ENCODE measurements around the gene TMEM135.
"Not testable (repeated sequence)": the region's sequence is repeated elsewhere in the genome, so short reads cannot be mapped to it uniquely, and the experiment has no call there.

Gene TMEM135

GRCh38 chr11:87256694-87257340 lies 219.1 kb downstream of the TMEM135 start:
- no peak for FAIRE-seq
- no peak for DNase-seq (ENCODE audit: low spot score)

DNA sequence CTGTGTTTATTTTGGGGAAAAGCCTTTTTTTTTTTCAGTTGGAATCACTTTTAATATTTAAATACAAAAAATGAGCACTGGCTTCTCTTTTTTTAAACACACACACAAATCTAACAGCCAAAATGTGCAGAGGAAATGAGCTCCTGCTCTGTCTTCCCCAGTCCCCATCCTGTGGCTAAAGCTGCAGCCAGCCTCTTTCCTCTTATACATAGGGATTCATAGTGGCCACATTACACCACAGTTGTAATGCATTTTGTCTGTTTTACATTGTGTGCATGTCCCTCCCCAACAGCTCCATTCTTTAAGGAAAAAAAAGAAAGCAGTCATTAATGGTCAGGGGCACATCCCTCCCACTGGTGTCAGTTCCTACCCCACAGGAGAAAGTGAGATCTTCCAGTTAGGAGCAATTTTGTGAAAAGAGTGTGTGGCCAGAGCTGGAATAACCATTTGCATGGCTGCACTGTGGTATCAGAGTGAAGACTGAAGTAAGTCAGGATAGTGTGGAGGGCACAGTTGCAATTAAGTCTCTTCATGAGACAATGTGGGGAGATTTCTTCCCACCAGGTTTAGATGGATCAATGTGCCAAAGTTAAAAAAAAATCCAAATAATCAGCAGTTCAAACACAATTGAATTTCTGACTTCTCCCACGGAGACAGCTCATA lies 220.6 kb downstream of the TMEM135 start:
- DNase-seq (ENCODE audit: low spot score) (no peak), FAIRE-seq (no peak)

GRCh38 chr11:87259736-87260135 lies 222.0 kb downstream of the TMEM135 start:
- FAIRE-seq, result no peak
- DNase-seq (ENCODE audit: low spot score), result no peak

- no peak for DNase-seq (ENCODE audit: low spot score)
- no peak for FAIRE-seq
Measured at GRCh38 chr11:87260811-87261210, 223.1 kb downstream of the TMEM135 start.

GRCh38 chr11:87263264-87263838 lies 225.6 kb downstream of the TMEM135 start:
- no peak for DNase-seq (ENCODE audit: low spot score)
- no peak for FAIRE-seq

DNA sequence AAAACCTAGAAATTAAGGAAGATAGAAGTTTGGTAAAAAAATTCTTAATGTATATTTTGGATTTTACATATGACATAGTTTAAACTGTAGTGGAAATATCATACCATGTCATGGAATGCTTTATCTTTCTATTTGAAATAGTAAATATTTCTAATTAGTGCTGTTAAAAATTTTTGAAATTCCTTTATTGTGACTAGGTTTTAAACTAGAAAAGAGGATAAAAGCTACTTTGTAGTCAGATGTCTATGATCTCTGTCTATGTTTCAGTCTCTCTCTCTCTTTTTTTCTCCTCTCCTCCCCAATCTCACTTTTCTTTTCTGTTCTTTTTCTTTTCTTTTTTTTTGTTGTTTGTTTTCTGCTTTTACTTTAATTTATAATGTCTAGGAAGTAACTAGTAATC lies 226.2 kb downstream of the TMEM135 start:
- no peak for FAIRE-seq
- DNase-seq (ENCODE audit: low spot score), result no peak

DNA sequence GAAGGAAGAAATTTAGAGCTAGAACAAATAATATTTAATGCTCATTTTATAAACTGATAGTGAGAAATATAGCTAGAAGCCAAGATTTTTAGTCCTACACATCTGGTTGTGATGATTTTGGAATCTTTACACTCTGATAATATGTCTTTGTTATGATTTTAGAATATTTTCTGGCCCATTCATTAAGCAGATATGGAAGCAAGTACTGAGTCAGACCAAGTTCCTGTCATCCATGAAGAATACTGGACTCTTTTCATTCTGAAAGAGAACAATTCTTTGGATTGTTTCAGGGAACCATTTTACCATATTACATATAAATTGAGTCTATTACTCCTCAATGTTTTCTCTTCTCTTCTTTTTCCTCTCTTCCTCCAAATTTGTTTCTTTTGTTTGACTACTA lies 227.4 kb downstream of the TMEM135 start:
- no peak for FAIRE-seq
- DNase-seq (ENCODE audit: low spot score), result no peak

DNA sequence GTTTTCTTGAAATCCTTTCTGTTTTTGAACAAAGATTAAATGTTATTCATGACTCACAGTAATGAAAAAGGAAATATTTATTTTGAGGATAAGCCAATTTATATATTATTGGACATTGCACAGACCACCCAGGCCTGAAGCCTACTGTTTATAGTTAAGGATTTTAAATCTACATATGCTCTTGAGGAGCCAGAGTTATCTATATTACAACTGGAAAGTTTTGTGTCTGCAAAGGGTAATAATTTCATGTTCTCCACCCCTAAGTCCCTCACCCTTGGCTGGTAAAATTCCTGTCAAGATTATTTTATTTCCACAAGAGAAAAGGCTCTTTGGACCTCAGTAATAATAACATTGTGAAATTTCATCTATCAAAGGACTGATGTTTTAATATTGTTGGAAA lies 228.2 kb downstream of the TMEM135 start:
- FAIRE-seq (no peak), DNase-seq (ENCODE audit: low spot score) (no peak)

DNA sequence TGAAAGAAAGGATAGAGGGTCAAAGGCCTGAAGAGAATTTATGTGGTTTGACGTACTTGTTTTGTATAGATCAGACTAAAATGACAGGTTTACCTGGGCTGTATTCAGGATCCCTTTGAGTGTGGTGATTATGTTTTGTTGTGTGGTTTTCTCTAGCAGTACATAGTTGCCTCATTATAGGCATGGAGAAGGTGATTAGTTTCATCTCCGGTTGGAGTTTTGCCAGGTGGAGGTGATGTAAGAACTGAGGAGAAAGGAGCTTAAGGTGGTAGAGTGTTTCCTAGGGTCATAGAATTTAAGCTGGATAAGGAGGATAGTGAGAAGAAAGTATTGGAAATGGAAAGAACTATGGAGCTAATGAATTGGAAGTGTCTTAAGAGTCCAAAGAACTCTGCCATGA lies 229.0 kb downstream of the TMEM135 start:
- DNase-seq (ENCODE audit: low spot score), result no peak
- FAIRE-seq, result no peak

DNA sequence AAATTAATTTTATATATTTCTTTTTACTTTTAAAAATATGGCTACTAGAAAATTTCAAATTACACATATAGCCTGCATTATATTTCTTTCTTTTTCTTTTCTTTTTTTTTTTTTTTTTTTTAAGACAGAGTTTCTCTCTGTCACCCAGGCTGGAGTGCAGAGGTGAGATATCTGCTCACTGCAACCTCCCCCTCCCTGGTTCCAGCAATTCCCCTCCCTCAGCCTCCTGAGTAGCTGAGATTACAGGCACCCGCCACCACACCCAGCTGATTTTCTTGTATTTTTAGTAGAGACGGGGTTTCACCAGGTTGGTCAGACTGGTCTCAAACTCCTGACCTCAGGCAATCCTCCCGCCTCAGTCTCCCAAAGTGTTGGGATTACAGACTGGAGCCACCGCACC lies 234.2 kb downstream of the TMEM135 start:
- not testable (repeated sequence) for DNase-seq (ENCODE audit: low spot score); FAIRE-seq

GRCh38 chr11:87275176-87275575 lies 237.4 kb downstream of the TMEM135 start:
- DNase-seq (ENCODE audit: low spot score) (no peak), FAIRE-seq (no peak)

DNA sequence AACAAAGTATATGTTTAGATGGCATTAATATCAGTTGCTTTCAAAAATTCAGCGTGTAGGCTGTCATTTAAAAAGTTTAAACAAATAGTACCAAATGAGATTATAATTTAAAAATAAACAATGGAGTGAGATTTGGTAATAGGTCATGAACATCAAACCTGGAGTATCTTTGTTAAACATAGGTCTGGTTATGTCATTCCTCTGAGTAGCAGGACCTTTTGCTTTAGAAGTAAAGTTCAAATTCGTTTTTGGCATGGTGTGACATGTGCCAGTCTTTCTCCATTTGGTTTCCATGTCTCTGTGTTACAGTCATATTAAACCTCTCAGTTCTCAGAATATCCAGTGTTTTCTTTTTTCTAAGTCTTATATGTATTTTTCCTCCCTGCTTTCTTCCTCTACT lies 242.4 kb downstream of the TMEM135 start:
- FAIRE-seq (no peak), DNase-seq (ENCODE audit: low spot score) (no peak)

DNA sequence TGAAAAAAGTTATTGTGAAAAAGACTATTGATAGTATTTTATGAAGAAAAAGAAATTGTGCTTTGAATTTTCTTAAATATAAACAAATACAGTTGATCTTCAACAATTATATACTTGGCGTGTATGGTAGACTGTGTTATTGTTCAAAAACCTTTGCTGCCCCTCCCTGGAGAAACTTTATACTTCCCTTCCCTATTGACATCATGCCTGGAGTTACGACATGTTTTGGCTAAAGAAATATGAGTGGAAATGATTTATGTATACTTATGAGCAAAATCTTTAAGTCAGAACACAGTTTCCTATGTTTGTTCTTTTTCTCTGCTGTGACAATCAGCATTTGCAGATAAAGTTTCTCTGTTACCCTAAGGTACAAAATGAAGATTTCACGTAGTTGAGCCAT lies 243.8 kb downstream of the TMEM135 start:
- DNase-seq (ENCODE audit: low spot score) (no peak), FAIRE-seq (no peak)

GRCh38 chr11:87284306-87284705 lies 246.6 kb downstream of the TMEM135 start:
- no peak for DNase-seq (ENCODE audit: low spot score)
- no peak for FAIRE-seq

GRCh38 chr11:87285674-87286073 lies 247.9 kb downstream of the TMEM135 start:
- not testable (repeated sequence) for FAIRE-seq; DNase-seq (ENCODE audit: low spot score)

- FAIRE-seq, result no peak
- DNase-seq (ENCODE audit: low spot score), result no peak
Measured at GRCh38 chr11:87286338-87286737, 248.6 kb downstream of the TMEM135 start.

- DNase-seq (ENCODE audit: low spot score) (peak; percentile 30), FAIRE-seq (peak; percentile 76)
Measured at GRCh38 chr11:87290304-87290922, 252.7 kb downstream of the TMEM135 start.

GRCh38 chr11:87292598-87292997 lies 254.9 kb downstream of the TMEM135 start:
- no peak for FAIRE-seq
- DNase-seq (ENCODE audit: low spot score), result no peak

- DNase-seq (ENCODE audit: low spot score) (no peak), FAIRE-seq (no peak)
Measured at GRCh38 chr11:87295237-87295636, 257.5 kb downstream of the TMEM135 start.

- DNase-seq (ENCODE audit: low spot score), result no peak
- FAIRE-seq, result no peak
Measured at GRCh38 chr11:87296627-87297026, 258.9 kb downstream of the TMEM135 start.

GRCh38 chr11:87298155-87298554 lies 260.4 kb downstream of the TMEM135 start:
- FAIRE-seq (no peak), DNase-seq (ENCODE audit: low spot score) (no peak)

DNA sequence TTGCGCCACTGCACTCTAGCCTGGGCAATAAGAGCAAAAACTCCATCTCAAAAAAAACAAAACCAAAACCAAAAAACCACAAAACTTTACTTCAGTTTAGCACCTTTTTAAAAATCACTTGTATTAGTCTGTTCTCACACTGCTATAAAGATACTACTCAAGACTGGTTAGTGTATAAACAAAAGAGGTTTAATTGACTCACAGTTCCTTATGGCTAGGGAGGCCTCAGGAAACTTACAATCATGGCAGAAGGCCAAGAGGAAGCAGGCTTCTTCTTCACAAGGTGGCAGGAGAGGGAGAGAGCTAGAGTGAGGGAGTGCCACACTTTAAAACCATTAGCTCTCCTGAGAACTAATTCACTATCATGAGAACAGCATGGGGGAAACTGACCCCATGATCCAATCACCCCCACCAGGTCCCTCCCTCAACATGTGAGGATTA lies 261.3 kb downstream of the TMEM135 start:
- FAIRE-seq (no peak), DNase-seq (ENCODE audit: low spot score) (no peak)
